Measurements from ENCODE around the gene FRMPD1.

DNA sequence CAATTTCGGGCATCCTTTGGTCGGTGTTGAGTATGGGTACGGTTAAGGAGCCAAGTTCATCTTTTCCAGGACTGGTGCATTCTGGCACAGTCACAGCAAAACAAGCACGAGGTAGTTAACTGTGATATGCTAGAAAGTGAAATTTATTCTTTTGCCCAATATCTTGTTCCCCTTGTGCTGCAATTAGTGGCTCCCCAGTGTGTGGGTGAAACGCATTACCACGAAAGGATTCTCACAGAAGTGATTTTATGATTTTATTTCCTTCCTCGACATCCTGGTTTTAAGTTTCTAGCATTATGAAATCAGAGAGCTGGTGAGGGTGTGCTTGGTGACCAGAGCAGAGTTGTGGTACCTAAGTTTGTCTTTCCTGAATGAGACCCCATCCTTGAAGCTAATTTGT lies 1.5 kb downstream of the FRMPD1 start:
- TF ChIP-seq, protein P1, sequence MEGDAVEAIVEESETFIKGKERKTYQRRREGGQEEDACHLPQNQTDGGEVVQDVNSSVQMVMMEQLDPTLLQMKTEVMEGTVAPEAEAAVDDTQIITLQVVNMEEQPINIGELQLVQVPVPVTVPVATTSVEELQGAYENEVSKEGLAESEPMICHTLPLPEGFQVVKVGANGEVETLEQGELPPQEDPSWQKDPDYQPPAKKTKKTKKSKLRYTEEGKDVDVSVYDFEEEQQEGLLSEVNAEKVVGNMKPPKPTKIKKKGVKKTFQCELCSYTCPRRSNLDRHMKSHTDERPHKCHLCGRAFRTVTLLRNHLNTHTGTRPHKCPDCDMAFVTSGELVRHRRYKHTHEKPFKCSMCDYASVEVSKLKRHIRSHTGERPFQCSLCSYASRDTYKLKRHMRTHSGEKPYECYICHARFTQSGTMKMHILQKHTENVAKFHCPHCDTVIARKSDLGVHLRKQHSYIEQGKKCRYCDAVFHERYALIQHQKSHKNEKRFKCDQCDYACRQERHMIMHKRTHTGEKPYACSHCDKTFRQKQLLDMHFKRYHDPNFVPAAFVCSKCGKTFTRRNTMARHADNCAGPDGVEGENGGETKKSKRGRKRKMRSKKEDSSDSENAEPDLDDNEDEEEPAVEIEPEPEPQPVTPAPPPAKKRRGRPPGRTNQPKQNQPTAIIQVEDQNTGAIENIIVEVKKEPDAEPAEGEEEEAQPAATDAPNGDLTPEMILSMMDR (IDR thresholded peaks at IDR 0.05): no peak
- TF ChIP-seq POLR2A (IDR thresholded peaks at IDR 0.05; ENCODE audit: low read depth) (no peak), POLR2AphosphoS5 (IDR thresholded peaks at IDR 0.05) (no peak)
